Testis (tissue), 3 donors: ENCODE results near the gene MUC2. TPM values are rescaled to one million over a fixed set of nuclear protein-coding genes. Genes with fewer than 3 reads are reported as not detected.

ENCODE experiments used
- DNase-seq: peaks from one replicate; pipeline ENCODE4 v3.0.0-alpha.2; 2019
- H3K27ac ChIP-seq, 2 donors: fragments of 200-600 bp; sonication (generic); one replicate each; pipeline ENCODE4 v1.5.1; 2019
- H3K27me3 ChIP-seq: fragments of 200-600 bp; sonication (generic); one replicate; pipeline ENCODE4 v1.5.1; 2019
- H3K36me3 ChIP-seq: fragments of 200-600 bp; sonication (generic); one replicate; pipeline ENCODE4 v1.5.1; 2017; ENCODE audit warnings: low read depth; ENCODE audit errors: missing control alignments
- H3K4me1 ChIP-seq: fragments of 200-600 bp; sonication (generic); one replicate; pipeline ENCODE4 v1.5.1; 2019
- H3K4me3 ChIP-seq, 2 donors: fragments of 200-600 bp; sonication (generic); one replicate each; pipeline ENCODE4 v1.5.1; 2017 to 2019
- H3K9me3 ChIP-seq: fragments of 200-600 bp; sonication (generic); one replicate; pipeline ENCODE4 v1.5.1; 2017
- CTCF ChIP-seq, 3 experiments: fragments of 450-650 bp in 2 of 3; fragments of 200-600 bp in 1 of 3; sonication (generic) in 1 of 3; IDR thresholded peaks; one replicate each; pipeline ENCODE4 v1.5.1; 2016 to 2019; ENCODE audit warnings: antibody characterized with exemption in 3 of 3, mild to moderate bottlenecking in 2 of 3, moderate library complexity in 1 of 3
- POLR2A ChIP-seq: fragments of 450-650 bp; IDR thresholded peaks from one replicate; pipeline ENCODE4 v1.6.1; 2017; ENCODE audit warnings: antibody characterized with exemption, mild to moderate bottlenecking, moderate library complexity
- WGBS, 2 donors: methylation state at CpG; one replicate each; pipeline ENCODE4 v1.1.5; 2018; 5-methylcytosine and 5-hydroxymethylcytosine counted together
- intact Hi-C: fragments of 100-400 bp; cut with DNase I; formaldehyde crosslinking; loops from one replicate; pipeline ENCODE4 v1.15.1; 2023; ENCODE audit warnings: low total_unique reads
- polyA plus RNA-seq: library from polyadenylated mRNA; stranded (reverse); fragments of 350-450 nt; fragmentation: Illumina TruSeq; extraction: RNeasy Lipid Tissue Mini Kit (QIAGEN cat#74804); gene quantifications from one replicate; pipeline ENCODE4 v1.2.3, GENCODE V29; 2014; ENCODE audit warnings: low read depth, low replicate concordance; ENCODE audit not compliant: insufficient read depth
- total RNA-seq, 2 donors: library from RNA; depleted of rRNA; stranded (reverse); fragments of >200 nt; gene quantifications; one replicate each; pipeline ENCODE4 v1.2.3, GENCODE V29; 2016

MUC2 gene
- total and polyA plus RNA-seq, 3 donors from 2014 or later, result 0.41 to 0.93 (median 0.47) TPM

- no peak overlapping the region for H3K27ac ChIP-seq
- no peak for DNase-seq
- no peak overlapping the region for H3K4me3 ChIP-seq
- no peaks in the 10 kb centered on the region for H3K27me3 ChIP-seq
- WGBS, 2 donors, result 93% methylated on average over 9 of the region's 9 CpGs; no CpG with 5 or more reads in 1 of the 2 donors
- no peaks in the 10 kb centered on the region for H3K36me3 ChIP-seq
- no peaks in the 10 kb centered on the region for H3K9me3 ChIP-seq
- H3K4me1 ChIP-seq, result peaks cover 7% of the 10 kb centered on the region
- intact Hi-C loops, result no loop called here
- TF ChIP-seq POLR2A (no peak), CTCF (IDR thresholded peaks at IDR 0.05) (no peak)
Observed at GRCh38 chr11:1072821-1073231, 1.8 kb upstream of the MUC2 start.

GRCh38 chr11:1073261-1073724 lies 1.4 kb upstream of the MUC2 start:
- Histone ChIP-seq H3K4me3 (no peak overlapping the region), H3K4me1 (peaks cover 7% of the 10 kb centered on the region), H3K27ac (no peak overlapping the region), H3K36me3 (no peaks in the 10 kb centered on the region), H3K27me3 (no peaks in the 10 kb centered on the region), H3K9me3 (no peaks in the 10 kb centered on the region)
- WGBS, 2 donors, result 23 to 100% methylated on average over 1 to 8 of the region's 13 CpGs
- intact Hi-C loops, result no loop called here
- TF ChIP-seq CTCF (IDR thresholded peaks at IDR 0.05) (no peak), POLR2A (no peak)
- peak; percentile 49 for DNase-seq

GRCh38 chr11:1073851-1074243 lies 827 bp upstream of the MUC2 start:
- Histone ChIP-seq H3K27ac (no peak overlapping the region), H3K4me1 (peaks cover 7% of the 10 kb centered on the region), H3K9me3 (no peaks in the 10 kb centered on the region), H3K4me3 (no peak overlapping the region), H3K27me3 (no peaks in the 10 kb centered on the region), H3K36me3 (no peaks in the 10 kb centered on the region)
- TF ChIP-seq POLR2A (no peak), CTCF (IDR thresholded peaks at IDR 0.05) (no peak)
- intact Hi-C loops, result no loop called here
- WGBS, 2 donors, result 85 to 89% methylated on average over 9 to 11 of the region's 11 CpGs
- no peak for DNase-seq

- WGBS, 2 donors, result 92 to 94% methylated on average over 11 to 28 of the region's 28 CpGs
- Histone ChIP-seq H3K36me3 (no peaks in the 10 kb centered on the region), H3K4me1 (peaks cover 7% of the 10 kb centered on the region), H3K4me3 (no peak overlapping the region), H3K27ac (no peak overlapping the region), H3K27me3 (no peaks in the 10 kb centered on the region), H3K9me3 (no peaks in the 10 kb centered on the region)
- TF ChIP-seq POLR2A, result no peak
- TF ChIP-seq CTCF (IDR thresholded peaks at IDR 0.05), result no peak
- no peak for DNase-seq
- intact Hi-C loops, result no loop called here
Observed at GRCh38 chr11:1075341-1075911, 752 bp downstream of the MUC2 start.

GRCh38 chr11:1076061-1076665 lies 1.5 kb downstream of the MUC2 start:
- intact Hi-C loops, result no loop called here
- Histone ChIP-seq H3K36me3 (no peaks in the 10 kb centered on the region), H3K27me3 (no peaks in the 10 kb centered on the region), H3K27ac (no peak overlapping the region), H3K9me3 (no peaks in the 10 kb centered on the region), H3K4me1 (peaks cover 7% of the 10 kb centered on the region), H3K4me3 (no peak overlapping the region)
- TF ChIP-seq POLR2A, result no peak
- TF ChIP-seq CTCF (IDR thresholded peaks at IDR 0.05), result no peak
- WGBS, 2 donors, result 75 to 83% methylated on average over 14 to 18 of the region's 18 CpGs
- DNase-seq, result no peak
